GM18519 (cell line): ENCODE results near the gene TSKU.
"Not testable (repeated sequence)": the region's sequence is repeated elsewhere in the genome, so short reads cannot be mapped to it uniquely, and the experiment has no call there.

Experiments used
- ATAC-seq: cut with Tn5 transposase; IDR thresholded peaks from one replicate; pipeline ENCODE4 v1.9.1; 2021; ENCODE audit warnings: mild to moderate bottlenecking, moderate library complexity; ENCODE audit not compliant: unreplicated experiment, low FRiP score

Gene TSKU

DNA sequence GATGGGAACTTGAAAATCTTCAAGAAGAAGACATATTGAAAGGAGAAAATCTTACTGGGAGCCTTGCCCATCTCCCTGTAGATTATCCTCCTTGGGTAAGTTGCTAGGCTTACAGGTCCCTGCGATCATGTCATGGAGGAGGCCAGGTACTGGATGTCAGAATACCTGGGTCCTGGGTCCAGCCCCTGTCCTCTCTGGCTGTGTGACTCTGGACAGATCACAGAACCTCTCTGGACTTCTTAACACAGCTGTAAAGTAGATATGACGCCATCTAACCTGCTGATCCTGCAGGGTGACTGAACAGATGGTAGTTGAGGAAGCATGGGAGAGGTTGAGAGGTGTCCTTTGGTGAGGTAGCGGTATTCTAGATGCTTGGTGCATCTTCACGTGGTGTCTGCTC, 4.1 kb downstream of the TSKU start:
- no peak for ATAC-seq

DNA sequence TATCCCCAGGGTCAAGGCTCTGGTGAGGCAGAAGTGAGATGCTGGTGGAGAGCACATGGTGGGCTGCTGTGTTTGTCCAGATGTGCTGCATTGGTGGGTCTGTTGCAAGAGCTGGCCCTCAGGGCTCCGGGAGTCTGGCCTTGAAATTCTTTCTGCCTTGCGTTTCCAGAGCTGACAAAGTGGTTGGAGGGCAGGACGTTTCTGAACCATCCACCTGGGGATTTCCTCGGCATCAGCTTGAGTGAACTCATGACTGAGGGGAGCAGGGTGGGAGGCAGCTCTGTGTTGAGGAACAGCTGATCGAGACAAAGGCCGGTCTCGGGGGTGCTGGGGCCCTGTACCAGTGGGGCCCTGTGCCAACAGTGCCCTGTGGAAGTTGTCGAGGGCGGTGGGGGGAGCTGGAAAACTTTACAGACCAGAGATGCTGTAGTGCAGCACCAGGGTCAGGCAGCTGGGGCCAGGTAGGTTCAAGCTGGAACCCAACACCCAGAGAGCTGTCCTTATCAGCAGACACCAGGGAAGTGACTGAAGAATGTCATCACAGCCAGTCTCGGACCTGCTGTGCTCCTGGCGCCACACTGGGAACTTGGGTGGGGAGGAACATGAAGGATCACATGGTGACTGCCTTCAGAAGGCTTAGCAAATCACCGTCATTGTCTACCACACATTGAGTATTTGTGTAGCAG, 4.9 kb downstream of the TSKU start:
- ATAC-seq: no peak

DNA sequence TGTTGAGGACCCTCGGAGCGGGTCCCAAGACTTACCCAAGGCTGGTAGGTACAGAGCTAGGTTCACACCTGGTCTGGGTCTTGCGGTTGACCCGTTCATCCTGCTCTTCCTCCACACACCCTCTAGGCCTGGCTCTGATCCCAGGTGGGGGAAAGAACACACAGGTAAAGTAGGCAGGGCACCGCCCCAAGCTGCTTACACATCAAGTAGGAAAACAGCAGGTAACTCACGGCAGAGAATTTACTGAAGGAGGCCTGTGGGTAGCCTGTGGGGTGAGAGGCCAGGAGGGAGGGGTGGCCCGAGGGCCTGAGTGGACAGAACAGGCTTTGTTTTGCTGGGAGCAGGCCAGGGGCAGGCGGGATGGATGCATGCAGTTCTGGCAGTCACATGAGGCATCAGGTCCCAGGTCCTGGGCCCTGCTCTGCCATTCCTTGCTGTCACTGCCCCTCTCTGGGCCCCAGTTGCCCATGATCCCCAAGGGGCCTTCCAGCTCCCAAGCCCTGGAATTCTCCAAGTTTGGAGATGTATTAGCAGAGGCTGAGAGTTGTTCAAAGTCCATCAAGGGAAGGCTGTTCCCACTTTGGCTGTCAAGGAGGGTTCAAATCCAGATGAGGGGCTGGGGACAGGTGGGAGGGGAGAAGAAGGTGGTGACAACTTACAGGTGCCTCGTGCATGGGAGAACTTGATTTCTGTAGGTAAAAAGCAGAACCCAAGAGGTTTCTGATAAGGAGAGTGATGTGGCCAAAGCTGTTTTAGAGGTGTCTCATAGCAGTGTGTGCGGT, 5.7 kb downstream of the TSKU start:
- no peak for ATAC-seq

DNA sequence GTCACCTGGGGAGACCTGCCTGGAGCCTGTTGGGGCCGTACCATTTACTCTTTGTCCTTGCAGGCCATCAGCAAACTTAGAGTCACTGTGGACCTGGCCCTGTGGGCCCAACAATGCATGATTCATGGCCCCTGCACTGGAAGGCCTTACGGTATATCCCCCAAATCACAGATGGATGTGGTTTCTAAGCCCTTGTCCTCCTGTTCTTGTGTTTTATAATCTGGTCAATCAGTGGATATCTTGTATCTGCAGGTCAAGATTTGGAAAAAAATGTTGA, 6.2 kb downstream of the TSKU start:
- ATAC-seq: no peak

DNA sequence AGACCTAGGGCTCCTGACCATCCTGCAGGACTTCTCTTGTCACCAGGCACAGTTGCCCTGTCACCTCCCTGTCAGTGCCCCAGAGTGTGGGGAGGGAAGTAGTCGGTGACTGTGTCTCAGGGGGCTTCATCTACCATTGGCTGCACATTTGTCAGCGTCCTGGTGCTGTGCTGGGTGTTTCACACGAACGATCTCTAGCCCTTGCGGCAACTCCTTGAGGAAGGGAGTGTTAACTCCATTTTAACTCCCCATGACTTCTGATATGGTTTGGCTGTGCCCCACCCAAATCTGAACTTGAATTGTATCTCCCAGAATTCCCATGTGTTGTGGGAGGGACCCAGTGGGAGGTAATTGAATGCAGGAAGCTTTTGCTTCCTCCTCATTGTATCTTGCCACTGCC, 7.1 kb downstream of the TSKU start:
- no peak for ATAC-seq

DNA sequence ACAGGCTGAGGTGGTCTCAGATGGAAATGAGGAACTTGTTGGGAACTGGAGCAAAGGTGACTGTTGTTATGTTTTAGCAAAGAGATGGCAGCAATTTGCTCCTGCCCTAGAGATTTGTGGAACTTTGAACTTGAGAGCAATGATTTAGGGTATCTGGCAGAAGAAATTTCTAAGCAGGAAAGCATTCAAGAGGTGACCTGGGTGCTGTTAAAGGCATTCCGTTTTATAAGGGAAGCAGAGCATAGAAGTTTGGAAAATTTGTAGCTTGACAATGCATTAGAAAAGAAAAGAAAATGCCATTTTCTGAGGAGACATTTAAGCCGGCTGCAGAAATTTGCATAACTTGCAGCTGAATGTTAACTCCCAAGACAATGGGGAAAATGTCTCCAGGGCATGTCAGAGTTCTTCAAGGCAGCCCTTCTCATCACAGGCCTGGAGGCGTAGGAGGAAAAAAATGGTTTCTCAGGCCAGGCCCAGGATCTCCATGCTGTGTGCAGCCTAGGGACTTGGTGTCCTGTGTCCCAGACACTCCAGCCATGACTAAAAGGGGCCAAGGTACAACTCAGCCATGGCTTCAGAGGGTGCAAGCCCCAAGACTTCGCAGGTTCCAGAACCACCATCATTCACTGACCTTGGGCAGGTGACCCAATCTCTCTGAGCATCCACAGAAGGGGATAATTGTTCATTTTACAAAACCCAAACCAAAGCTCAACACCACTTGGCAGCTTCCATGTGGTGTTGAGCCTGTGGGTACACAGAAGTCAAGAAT, 8.0 kb downstream of the TSKU start:
- not testable (repeated sequence) for ATAC-seq

DNA sequence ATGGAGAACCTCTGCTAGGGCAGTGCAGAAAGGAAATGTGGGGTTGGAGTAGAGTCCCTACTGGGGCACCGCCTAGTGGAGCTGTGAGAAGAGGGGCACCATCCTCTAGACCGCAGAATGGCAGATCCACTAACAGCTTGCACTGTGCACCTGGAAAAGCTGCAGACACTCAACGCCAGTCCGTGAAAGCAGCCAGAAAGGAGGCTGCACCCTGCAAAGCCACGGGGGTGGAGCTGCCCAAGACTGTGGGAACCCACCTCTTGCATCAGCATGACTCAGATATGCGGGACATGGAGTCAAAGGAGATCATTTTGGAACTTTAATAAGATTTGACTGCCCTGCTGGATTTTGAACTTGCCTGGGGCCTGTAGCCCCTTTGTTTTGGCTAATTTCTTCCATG, 8.7 kb downstream of the TSKU start:
- no peak for ATAC-seq

DNA sequence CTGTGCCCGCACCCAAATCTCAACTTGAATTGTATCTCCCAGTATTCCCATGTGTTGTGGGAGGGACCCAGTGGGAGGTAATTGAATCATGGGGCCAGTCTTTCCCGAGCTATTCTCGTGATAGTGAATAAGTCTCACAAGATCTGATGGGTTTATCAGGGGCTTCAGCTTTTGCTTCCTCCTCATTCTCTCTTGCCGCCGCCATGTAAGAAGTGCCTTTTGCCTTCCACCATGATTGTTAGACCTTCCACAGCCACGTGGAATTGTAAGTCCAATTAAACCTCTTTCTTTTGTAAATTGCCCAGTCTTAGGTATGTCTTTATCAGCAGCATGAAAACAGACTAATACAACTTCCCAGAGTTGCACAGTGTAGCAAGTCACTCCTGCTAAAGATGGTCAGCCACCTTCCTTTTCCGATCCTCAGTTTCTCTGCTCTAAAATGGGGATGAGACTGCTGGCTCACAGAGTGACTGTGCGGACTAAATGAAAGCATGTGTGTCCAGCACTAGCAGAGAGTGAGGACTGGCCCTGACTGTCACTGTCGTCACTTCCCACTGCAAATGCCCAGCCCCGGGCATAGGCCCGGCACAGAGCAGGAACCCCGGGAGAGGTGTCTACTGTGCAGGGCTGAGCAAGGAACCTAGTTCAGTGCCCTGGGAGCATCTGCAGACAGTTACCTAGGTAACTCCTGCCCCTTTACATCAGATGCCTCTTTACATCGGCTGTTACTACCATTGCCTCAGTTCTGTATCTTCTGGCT, 9.5 kb downstream of the TSKU start:
- ATAC-seq: no peak

DNA sequence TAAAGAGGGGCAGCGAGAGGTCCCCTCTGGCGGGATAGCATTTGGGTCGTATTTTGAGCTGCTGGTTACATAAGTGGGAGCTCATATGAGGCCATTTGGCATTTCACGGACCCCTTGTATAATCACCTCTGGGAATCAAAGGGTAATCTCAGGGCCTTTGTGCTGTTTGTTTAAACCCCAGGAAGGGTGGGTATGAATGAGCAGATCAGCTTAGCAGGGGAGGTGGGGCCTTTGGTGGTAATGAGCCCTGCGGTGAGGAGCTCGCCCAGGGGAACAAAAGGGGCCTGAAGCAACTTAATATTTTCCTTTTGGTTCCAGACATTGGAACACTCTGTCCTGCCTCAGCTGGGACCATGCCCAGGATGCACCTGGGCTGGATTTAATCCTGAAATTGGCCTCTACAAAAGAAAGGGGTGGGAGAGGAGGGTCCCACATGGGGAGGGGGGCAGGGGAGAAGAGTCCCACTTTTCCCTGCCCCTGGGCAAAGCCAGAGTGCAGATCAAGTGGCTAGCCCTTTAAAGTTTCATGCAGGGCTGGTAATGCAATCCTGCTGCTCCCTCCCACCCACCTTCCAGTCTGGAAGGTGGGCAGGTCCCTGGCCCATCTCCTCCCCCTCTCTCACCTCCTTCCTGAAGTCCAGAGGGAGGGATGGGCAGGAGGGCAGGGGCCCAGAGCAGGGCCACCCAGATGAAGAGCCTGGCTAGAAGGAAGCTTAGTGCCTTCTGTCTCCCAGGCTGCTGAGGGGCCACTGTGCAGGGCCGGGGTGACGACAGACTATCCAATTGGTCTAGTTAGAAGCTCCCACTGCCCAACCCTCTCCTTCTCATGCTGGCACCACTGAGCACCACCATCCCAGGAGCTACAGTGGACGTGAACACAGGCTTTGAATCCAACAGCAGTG, 10.5 kb downstream of the TSKU start:
- no peak for ATAC-seq

DNA sequence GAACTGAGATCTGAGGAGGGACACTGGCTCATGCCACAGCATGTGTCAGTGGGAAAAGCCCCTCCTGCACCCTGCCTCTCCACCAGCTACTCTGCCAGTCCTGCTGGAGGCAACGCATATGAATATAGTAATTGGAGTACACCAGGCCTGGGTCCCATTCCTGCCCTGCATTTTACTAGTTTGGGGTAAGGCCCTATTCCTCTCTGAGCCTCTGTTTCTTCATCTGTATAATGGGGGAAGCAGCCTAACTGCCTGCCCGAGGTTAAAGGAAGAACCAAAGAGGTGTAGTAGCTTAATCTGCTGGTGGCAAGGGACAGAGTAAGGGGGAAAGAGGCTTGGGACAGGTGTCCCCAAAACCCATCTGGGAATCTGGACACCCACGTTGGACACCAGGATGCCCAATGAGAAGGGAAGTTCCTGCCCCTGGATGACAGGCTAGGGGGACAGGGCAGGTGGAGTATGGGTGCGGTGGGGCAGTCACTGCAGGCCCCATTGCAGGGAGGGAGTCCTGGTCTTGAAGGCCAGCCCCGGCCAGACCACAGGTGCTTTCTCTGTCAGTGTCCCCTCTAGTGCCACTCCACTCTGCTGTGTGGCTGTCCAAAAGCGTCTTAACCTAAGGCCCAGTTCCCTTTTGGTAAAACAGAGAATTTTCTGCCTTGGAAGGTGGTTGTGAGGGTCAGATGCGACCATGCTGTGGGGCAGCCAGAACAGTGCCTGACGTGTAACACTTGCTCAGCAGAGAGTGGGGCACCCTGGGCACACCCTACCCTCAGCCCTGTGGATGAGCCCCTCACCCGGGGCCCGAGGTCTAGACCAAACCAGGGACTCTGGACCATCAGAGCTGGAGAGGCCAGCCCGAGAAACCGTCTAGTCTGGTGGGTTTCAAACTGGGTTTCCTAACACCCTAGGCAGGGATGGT, 11.5 kb downstream of the TSKU start:
- ATAC-seq: no peak

DNA sequence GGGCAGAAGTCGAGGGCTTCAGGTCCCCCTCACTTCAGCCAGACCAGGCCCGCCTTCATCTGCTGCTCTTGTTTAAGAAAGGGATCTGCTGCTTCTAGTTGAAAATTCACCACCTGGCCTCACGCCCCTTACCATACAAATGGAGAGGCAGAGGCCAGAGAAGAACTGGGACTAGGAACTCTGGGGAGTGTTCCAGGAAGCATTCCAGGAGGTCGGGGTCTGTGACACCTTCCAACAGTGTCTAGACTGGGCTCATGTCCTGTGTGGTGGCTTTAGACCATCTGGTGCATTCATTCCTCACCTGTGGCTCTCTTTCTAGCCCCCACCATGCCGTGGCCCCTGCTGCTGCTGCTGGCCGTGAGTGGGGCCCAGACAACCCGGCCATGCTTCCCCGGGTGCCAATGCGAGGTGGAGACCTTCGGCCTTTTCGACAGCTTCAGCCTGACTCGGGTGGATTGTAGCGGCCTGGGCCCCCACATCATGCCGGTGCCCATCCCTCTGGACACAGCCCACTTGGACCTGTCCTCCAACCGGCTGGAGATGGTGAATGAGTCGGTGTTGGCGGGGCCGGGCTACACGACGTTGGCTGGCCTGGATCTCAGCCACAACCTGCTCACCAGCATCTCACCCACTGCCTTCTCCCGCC, 12.3 kb downstream of the TSKU start:
- ATAC-seq: no peak

DNA sequence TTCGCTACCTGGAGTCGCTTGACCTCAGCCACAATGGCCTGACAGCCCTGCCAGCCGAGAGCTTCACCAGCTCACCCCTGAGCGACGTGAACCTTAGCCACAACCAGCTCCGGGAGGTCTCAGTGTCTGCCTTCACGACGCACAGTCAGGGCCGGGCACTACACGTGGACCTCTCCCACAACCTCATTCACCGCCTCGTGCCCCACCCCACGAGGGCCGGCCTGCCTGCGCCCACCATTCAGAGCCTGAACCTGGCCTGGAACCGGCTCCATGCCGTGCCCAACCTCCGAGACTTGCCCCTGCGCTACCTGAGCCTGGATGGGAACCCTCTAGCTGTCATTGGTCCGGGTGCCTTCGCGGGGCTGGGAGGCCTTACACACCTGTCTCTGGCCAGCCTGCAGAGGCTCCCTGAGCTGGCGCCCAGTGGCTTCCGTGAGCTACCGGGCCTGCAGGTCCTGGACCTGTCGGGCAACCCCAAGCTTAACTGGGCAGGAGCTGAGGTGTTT, 12.8 kb downstream of the TSKU start:
- no peak for ATAC-seq

DNA sequence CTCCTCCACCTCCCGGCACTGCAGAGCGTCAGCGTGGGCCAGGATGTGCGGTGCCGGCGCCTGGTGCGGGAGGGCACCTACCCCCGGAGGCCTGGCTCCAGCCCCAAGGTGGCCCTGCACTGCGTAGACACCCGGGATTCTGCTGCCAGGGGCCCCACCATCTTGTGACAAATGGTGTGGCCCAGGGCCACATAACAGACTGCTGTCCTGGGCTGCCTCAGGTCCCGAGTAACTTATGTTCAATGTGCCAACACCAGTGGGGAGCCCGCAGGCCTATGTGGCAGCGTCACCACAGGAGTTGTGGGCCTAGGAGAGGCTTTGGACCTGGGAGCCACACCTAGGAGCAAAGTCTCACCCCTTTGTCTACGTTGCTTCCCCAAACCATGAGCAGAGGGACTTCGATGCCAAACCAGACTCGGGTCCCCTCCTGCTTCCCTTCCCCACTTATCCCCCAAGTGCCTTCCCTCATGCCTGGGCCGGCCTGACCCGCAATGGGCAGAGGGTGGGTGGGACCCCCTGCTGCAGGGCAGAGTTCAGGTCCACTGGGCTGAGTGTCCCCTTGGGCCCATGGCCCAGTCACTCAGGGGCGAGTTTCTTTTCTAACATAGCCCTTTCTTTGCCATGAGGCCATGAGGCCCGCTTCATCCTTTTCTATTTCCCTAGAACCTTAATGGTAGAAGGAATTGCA, 13.5 kb downstream of the TSKU start:
- ATAC-seq: no peak

DNA sequence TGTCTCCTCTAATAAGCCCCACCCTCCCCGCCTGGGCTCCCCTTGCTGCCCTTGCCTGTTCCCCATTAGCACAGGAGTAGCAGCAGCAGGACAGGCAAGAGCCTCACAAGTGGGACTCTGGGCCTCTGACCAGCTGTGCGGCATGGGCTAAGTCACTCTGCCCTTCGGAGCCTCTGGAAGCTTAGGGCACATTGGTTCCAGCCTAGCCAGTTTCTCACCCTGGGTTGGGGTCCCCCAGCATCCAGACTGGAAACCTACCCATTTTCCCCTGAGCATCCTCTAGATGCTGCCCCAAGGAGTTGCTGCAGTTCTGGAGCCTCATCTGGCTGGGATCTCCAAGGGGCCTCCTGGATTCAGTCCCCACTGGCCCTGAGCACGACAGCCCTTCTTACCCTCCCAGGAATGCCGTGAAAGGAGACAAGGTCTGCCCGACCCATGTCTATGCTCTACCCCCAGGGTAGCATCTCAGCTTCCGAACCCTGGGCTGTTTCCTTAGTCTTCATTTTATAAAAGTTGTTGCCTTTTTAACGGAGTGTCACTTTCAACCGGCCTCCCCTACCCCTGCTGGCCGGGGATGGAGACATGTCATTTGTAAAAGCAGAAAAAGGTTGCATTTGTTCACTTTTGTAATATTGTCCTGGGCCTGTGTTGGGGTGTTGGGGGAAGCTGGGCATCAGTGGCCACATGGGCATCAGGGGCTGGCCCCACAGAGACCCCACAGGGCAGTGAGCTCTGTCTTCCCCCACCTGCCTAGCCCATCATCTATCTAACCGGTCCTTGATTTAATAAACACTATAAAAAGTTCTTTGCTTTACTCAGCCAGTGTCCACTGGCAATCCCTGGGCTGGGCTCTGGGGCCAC, 14.4 kb downstream of the TSKU start:
- ATAC-seq: no peak

DNA sequence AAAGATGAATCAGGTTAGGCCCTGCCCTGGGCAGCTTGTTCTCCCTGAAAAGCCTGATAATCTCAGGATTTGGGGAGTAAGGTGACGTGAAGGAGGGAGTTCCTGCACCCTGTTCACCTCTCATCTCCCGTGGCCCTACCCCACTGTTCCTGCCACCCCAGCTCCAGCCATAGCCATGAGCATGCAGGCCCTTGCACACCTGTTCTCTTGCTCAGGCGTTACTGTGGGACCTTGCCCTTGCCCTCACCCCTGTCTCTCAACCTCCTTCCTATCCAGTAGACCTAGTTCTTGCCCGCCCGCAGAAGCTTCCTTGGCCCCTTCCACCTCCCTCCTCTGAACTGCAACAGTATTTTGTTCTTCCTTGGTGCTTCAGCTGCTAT, 15.0 kb downstream of the TSKU start:
- ATAC-seq: no peak

DNA sequence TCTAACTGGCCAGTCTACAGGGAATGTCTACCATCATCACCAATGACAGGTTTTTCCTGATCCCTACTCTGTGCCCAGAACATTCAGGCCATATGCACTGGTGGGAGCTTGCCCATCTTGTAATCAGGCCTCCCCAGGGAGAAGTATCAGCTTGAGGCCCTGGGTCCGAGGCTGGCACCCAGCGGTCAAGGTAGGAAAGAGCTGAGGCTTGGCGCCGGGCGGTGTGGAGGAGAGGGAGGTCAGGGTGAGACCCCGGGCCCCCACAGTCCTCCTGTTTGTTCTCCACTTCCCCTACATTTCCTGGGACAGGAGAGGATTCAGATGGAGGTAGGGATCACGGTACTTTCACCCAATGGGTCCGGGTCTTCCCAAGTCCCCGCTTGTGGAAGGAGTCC, 15.5 kb downstream of the TSKU start:
- no peak for ATAC-seq
